Trophoblast cell (in vitro differentiated cells and primary cell): ENCODE results near the gene TRDN.

Experiments
- DNase-seq, 2 donors: peaks; one replicate each; pipeline ENCODE4 v3.0.0-alpha.2; 2016
- H2AFZ ChIP-seq: 2 replicates; pipeline ENCODE4 v1.6.1; 2013; ENCODE audit warnings: low read length, moderate library complexity, mild to moderate bottlenecking; ENCODE audit not compliant: insufficient read depth, poor library complexity
- H2AK5ac ChIP-seq: 2 replicates; pipeline ENCODE4 v1.6.1; 2013; ENCODE audit warnings: mild to moderate bottlenecking, low read length
- H2BK120ac ChIP-seq: 2 replicates; pipeline ENCODE4 v1.6.1; 2013; ENCODE audit warnings: low read length, mild to moderate bottlenecking, moderate library complexity; ENCODE audit not compliant: insufficient read depth, poor library complexity
- H2BK12ac ChIP-seq: 2 replicates; pipeline ENCODE4 v1.6.1; 2013; ENCODE audit warnings: mild to moderate bottlenecking, low read length, moderate library complexity
- H2BK5ac ChIP-seq: 2 replicates; pipeline ENCODE4 v1.6.1; 2013; ENCODE audit warnings: low read length, low read depth, moderate library complexity, mild to moderate bottlenecking; ENCODE audit not compliant: poor library complexity
- H3K14ac ChIP-seq: 2 replicates; pipeline ENCODE4 v1.6.1; 2013; ENCODE audit warnings: mild to moderate bottlenecking, low read length
- H3K18ac ChIP-seq: 2 replicates; pipeline ENCODE4 v1.6.1; 2013; ENCODE audit warnings: mild to moderate bottlenecking, low read length
- H3K23ac ChIP-seq: 2 replicates; pipeline ENCODE4 v1.6.1; 2013; ENCODE audit warnings: low read length
- H3K27ac ChIP-seq: 2 replicates; pipeline ENCODE4 v1.5.1; 2013; ENCODE audit warnings: low read depth, mild to moderate bottlenecking, inconsistent platforms, low read length, moderate library complexity
- H3K27me3 ChIP-seq: 2 replicates; pipeline ENCODE4 v1.6.1; 2013; ENCODE audit warnings: inconsistent platforms, mild to moderate bottlenecking, low read length, moderate library complexity; ENCODE audit not compliant: insufficient read depth
- H3K36me3 ChIP-seq, 2 experiments: 1 replicate in 1 of 2; 2 replicates in 1 of 2; pipeline ENCODE4 v1.6.1; 2013; ENCODE audit warnings: low read length in 2 of 2, mild to moderate bottlenecking in 2 of 2, moderate library complexity in 1 of 2; ENCODE audit not compliant: insufficient read depth in 2 of 2, control insufficient read depth in 1 of 2
- H3K4ac ChIP-seq: 2 replicates; pipeline ENCODE4 v1.6.1; 2013; ENCODE audit warnings: low read depth, mild to moderate bottlenecking, low read length, moderate library complexity
- H3K4me1 ChIP-seq, 2 experiments: 1 replicate in 1 of 2; 2 replicates in 1 of 2; pipeline ENCODE4 v1.6.1; 2013; ENCODE audit warnings: low read length in 2 of 2, mild to moderate bottlenecking in 2 of 2, moderate library complexity in 1 of 2; ENCODE audit not compliant: insufficient read depth in 2 of 2, control insufficient read depth in 1 of 2
- H3K4me2 ChIP-seq: 2 replicates; pipeline ENCODE4 v1.6.1; 2013; ENCODE audit warnings: inconsistent platforms, mild to moderate bottlenecking, low read length, moderate library complexity
- H3K4me3 ChIP-seq: 2 replicates; pipeline ENCODE4 v1.5.1; 2013; ENCODE audit warnings: mild to moderate bottlenecking, low read depth, low read length, inconsistent platforms
- H3K79me1 ChIP-seq: one replicate; pipeline ENCODE4 v1.6.1; 2013; ENCODE audit warnings: low read length
- H3K79me2 ChIP-seq: 2 replicates; pipeline ENCODE4 v1.6.1; 2013; ENCODE audit warnings: low read length, mild to moderate bottlenecking; ENCODE audit not compliant: control insufficient read depth, insufficient read depth, poor library complexity
- H3K9ac ChIP-seq: 2 replicates; pipeline ENCODE4 v1.6.1; 2013; ENCODE audit warnings: mild to moderate bottlenecking, low read length
- H3K9me3 ChIP-seq: 2 replicates; pipeline ENCODE4 v1.6.1; 2013; ENCODE audit warnings: low read depth, mild to moderate bottlenecking, control low read depth, inconsistent platforms, low read length; ENCODE audit not compliant: insufficient read depth
- H4K12ac ChIP-seq: 2 replicates; pipeline ENCODE4 v1.6.1; 2013; ENCODE audit warnings: low read depth, mild to moderate bottlenecking, low read length, moderate library complexity
- H4K8ac ChIP-seq: 2 replicates; pipeline ENCODE4 v1.6.1; 2013; ENCODE audit warnings: low read depth, mild to moderate bottlenecking, low read length, moderate library complexity
- H4K91ac ChIP-seq: one replicate; pipeline ENCODE4 v1.6.1; 2013; ENCODE audit warnings: low read depth, mild to moderate bottlenecking, low read length, moderate library complexity
- WGBS: extraction: QIAGEN DNeasy Blood & Tissue Kit; methylation state at CpG from one replicate; pipeline ENCODE4 v1.1.7; 2013; ENCODE audit warnings: missing lambda C conversion rate; ENCODE audit not compliant: insufficient read length, insufficient coverage; ENCODE audit errors: extremely low coverage; 5-methylcytosine and 5-hydroxymethylcytosine counted together

TRDN gene

DNA sequence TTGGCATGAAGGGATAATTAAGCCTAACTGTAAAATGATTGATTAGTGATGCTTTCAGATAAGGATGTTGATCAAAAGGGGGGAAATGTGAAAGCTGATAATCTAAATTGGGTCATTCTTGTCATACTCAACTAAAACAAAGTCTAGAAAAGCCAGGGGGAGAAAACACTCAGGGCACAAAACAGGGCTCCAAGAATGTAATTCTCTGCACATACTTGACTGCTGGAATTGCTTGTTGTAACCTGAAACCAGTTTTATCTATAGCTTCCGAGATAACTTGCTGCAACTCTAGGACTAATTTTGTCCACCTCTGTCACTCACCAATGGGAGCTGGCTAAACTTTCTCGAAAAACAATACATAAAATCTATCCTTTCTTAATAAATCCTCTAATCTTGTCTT is 330.4 kb downstream of the TRDN start:
- no peak for DNase-seq
- no peak overlapping the region for H2AFZ ChIP-seq
- no peak overlapping the region for H4K8ac ChIP-seq
- H2BK120ac ChIP-seq = no peak overlapping the region
- no peaks in the 10 kb centered on the region for H3K27me3 ChIP-seq
- no peak overlapping the region for H2AK5ac ChIP-seq
- no peak overlapping the region for H3K4me3 ChIP-seq
- no peak overlapping the region for H2BK12ac ChIP-seq
- H3K4me1 ChIP-seq = no peaks in the 10 kb centered on the region
- no peak overlapping the region for H3K27ac ChIP-seq
- no peak overlapping the region for H2BK5ac ChIP-seq
- no peak overlapping the region for H3K4ac ChIP-seq
- H3K9ac ChIP-seq = no peak overlapping the region
- no peaks in the 10 kb centered on the region for H3K9me3 ChIP-seq
- no peaks in the 10 kb centered on the region for H3K79me2 ChIP-seq
- H3K36me3 ChIP-seq = no peaks in the 10 kb centered on the region
- H3K79me1 ChIP-seq = no peaks in the 10 kb centered on the region
- no CpG with 5 or more reads among the region's 2 CpGs for WGBS
- H3K23ac ChIP-seq = no peak overlapping the region
- H3K18ac ChIP-seq = no peak overlapping the region
- H4K12ac ChIP-seq = no peak overlapping the region
- no peak overlapping the region for H4K91ac ChIP-seq
- no peak overlapping the region for H3K14ac ChIP-seq
- no peak overlapping the region for H3K4me2 ChIP-seq

DNA sequence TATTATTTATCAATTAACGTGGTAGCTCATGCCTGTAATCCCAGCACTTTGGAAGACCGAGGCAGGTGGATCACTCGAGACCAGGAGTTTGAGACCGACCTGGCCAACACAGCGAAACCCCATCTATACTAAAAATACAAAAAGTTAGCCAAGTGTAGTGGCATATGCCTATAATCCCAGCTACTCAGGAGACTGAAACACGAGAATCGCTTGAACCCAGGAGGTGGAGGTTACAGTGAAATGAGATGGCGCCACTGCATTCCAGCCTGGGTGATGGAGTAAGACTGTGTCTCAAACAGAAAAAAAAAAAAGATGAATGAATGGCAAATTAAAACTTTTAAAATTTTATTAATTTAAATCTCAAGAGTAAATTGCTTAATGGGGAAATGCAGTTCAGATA is 341.1 kb downstream of the TRDN start:
- Histone ChIP-seq H3K4me3 (no peak overlapping the region), H2BK12ac (no peak overlapping the region), H2BK5ac (no peak overlapping the region), H3K18ac (no peak overlapping the region), H3K36me3 (no peaks in the 10 kb centered on the region), H3K4ac (no peak overlapping the region), H3K27me3 (no peaks in the 10 kb centered on the region), H3K9me3 (no peaks in the 10 kb centered on the region), H4K12ac (no peak overlapping the region), H3K23ac (no peak overlapping the region), H3K4me1 (no peaks in the 10 kb centered on the region), H2AFZ (no peak overlapping the region), H3K79me2 (no peaks in the 10 kb centered on the region), H4K8ac (no peak overlapping the region), H2BK120ac (no peak overlapping the region), H4K91ac (no peak overlapping the region), H3K27ac (no peak overlapping the region), H3K14ac (no peak overlapping the region), H2AK5ac (no peak overlapping the region), H3K79me1 (no peaks in the 10 kb centered on the region), H3K9ac (no peak overlapping the region), H3K4me2 (no peak overlapping the region)
- DNase-seq = no peak
- WGBS = no CpG with 5 or more reads among the region's 8 CpGs

DNA sequence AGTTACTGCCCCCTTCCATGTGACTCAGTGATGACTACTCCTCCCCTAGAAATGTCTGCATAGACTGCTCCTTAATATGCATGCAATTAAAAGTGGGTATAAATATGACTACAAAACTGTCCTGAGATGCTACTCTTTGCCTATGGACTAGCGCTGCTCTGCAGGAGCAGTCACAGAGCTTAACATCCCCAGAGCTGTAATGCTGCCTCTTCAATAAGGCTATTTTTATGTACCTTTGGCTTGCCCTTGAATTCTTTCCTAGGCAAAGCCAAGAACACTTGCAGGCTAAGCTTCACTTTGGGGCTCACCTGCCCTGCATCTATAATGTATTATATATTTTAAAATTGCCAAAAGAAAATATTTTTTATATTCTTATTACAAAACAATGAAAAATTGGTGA is 341.6 kb downstream of the TRDN start:
- Histone ChIP-seq H3K27me3 (no peaks in the 10 kb centered on the region), H3K9me3 (no peaks in the 10 kb centered on the region), H3K9ac (no peak overlapping the region), H3K36me3 (no peaks in the 10 kb centered on the region), H3K4me1 (no peaks in the 10 kb centered on the region), H3K23ac (no peak overlapping the region), H3K4me2 (no peak overlapping the region), H2AK5ac (no peak overlapping the region), H4K12ac (no peak overlapping the region), H2BK120ac (no peak overlapping the region), H4K91ac (no peak overlapping the region), H2AFZ (no peak overlapping the region), H3K79me2 (no peaks in the 10 kb centered on the region), H3K27ac (no peak overlapping the region), H3K14ac (no peak overlapping the region), H3K79me1 (no peaks in the 10 kb centered on the region), H2BK5ac (no peak overlapping the region), H3K4ac (no peak overlapping the region), H4K8ac (no peak overlapping the region), H3K4me3 (no peak overlapping the region), H3K18ac (no peak overlapping the region), H2BK12ac (no peak overlapping the region)
- no peak for DNase-seq
- no CpG with 5 or more reads among the region's 1 CpG for WGBS

DNA sequence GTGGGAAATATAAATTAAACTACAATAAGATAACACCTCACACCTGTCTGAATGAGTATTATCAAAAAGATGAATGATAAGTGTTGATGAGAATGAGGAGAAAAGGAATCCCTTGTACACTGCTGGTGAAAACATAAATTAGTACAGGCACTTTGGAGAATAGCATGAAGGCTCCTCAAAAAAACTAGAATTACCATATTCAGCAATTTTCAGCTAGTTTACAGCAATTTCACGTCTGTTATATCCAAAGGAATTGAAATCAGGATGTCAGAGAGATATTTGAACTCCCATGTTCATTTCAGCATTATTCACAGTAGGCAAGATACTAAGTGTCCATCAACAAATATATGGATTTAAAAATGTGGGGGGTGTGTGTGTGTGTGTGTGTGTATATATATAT is 348.1 kb downstream of the TRDN start:
- H3K9ac ChIP-seq = no peak overlapping the region
- no peak overlapping the region for H2BK120ac ChIP-seq
- no peak overlapping the region for H2BK12ac ChIP-seq
- no peaks in the 10 kb centered on the region for H3K79me2 ChIP-seq
- H4K12ac ChIP-seq = no peak overlapping the region
- no CpG with 5 or more reads among the region's 1 CpG for WGBS
- no peak overlapping the region for H3K4me3 ChIP-seq
- H2AK5ac ChIP-seq = no peak overlapping the region
- no peaks in the 10 kb centered on the region for H3K36me3 ChIP-seq
- no peak overlapping the region for H3K4me2 ChIP-seq
- no peak overlapping the region for H3K4ac ChIP-seq
- no peak overlapping the region for H3K23ac ChIP-seq
- H2AFZ ChIP-seq = no peak overlapping the region
- H3K27me3 ChIP-seq = no peaks in the 10 kb centered on the region
- H3K9me3 ChIP-seq = no peaks in the 10 kb centered on the region
- no peak for DNase-seq
- H3K4me1 ChIP-seq = no peaks in the 10 kb centered on the region
- H4K8ac ChIP-seq = no peak overlapping the region
- no peak overlapping the region for H2BK5ac ChIP-seq
- no peak overlapping the region for H3K14ac ChIP-seq
- no peak overlapping the region for H3K27ac ChIP-seq
- H4K91ac ChIP-seq = no peak overlapping the region
- H3K79me1 ChIP-seq = no peaks in the 10 kb centered on the region
- H3K18ac ChIP-seq = no peak overlapping the region
